ENCODE measurements around the gene HSPA14. TPM values are rescaled to one million over a fixed set of nuclear protein-coding genes. Genes with fewer than 3 reads are reported as not detected.
A peak's percentile ranks its signal among the peaks of the same experiment; 100 is the strongest.

HSPA14 gene
- total and polyA plus RNA-seq, 10 of the 15 experiments (the other 5 are each of a cell fraction or from before 2014, with no cell fraction given), result 26.6 to 56.1 (median 34.3) TPM

DNA sequence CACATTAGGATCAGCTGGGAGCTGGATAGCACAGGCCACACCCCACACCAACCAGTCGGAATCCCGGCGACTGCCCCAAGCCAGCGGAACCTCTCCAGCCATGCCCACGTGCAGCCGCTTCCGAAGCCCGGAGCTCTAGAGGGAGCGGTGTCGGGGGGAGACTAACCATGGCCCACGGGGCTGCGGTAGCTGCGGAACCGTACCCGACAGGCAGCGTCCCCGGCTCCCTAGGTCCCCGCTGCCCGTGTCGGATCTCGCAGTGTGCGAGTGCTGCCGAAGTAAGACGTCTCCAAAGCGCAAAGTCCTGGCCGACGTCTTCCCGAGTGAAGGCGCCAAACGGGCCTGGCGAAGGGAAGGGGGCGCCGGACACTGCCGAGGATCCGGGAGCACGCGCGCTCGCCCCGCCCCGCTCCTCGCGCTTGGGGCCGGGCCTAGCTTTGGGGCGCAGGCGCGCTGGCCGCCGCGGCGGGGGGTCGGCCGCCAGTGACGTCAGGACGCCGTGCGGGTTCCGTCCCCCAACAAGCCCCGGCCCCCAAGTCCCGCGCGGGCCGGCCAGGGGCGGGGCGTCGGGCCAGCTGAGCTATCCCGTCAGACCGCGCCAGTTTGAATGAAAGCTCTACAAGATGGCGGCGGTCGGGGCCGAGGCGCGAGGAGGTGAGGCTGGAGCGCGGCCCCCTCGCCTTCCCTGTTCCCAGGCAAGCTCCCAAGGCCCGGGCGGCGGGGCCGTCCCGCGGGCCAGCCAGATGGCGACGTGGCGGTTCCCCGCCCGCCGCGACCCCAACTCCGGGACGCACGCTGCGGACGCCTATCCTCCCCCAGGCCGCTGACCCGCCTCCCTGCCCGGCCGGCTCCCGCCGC, 40.4 kb downstream of the HSPA14 start, which contains the start of gene SUV39H2 (continued):
- TF ChIP-seq, protein P1, sequence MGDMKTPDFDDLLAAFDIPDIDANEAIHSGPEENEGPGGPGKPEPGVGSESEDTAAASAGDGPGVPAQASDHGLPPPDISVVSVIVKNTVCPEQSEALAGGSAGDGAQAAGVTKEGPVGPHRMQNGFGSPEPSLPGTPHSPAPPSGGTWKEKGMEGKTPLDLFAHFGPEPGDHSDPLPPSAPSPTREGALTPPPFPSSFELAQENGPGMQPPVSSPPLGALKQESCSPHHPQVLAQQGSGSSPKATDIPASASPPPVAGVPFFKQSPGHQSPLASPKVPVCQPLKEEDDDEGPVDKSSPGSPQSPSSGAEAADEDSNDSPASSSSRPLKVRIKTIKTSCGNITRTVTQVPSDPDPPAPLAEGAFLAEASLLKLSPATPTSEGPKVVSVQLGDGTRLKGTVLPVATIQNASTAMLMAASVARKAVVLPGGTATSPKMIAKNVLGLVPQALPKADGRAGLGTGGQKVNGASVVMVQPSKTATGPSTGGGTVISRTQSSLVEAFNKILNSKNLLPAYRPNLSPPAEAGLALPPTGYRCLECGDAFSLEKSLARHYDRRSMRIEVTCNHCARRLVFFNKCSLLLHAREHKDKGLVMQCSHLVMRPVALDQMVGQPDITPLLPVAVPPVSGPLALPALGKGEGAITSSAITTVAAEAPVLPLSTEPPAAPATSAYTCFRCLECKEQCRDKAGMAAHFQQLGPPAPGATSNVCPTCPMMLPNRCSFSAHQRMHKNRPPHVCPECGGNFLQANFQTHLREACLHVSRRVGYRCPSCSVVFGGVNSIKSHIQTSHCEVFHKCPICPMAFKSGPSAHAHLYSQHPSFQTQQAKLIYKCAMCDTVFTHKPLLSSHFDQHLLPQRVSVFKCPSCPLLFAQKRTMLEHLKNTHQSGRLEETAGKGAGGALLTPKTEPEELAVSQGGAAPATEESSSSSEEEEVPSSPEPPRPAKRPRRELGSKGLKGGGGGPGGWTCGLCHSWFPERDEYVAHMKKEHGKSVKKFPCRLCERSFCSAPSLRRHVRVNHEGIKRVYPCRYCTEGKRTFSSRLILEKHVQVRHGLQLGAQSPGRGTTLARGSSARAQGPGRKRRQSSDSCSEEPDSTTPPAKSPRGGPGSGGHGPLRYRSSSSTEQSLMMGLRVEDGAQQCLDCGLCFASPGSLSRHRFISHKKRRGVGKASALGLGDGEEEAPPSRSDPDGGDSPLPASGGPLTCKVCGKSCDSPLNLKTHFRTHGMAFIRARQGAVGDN (IDR thresholded peaks at IDR 0.05), result peak; percentile 58; the same call in 1 of the 2 replicates
- TF ChIP-seq YY1 (IDR thresholded peaks at IDR 0.05; ENCODE audit: low read depth, low read length) (peak; percentile 97), BMI1 (IDR thresholded peaks at IDR 0.05; ENCODE audit: borderline replicate concordance) (no peak), WRNIP1 (IDR thresholded peaks at IDR 0.05; ENCODE audit: borderline replicate concordance, low read depth, low read length) (no peak), KDM1A (IDR thresholded peaks at IDR 0.05; ENCODE audit: borderline replicate concordance) (no peak), TAF1 (IDR thresholded peaks at IDR 0.05; ENCODE audit: borderline replicate concordance, low read depth, low read length) (peak; percentile 88), TARDBP (IDR thresholded peaks at IDR 0.05; ENCODE audit: borderline replicate concordance) (0 out of 2 replicates have a peak, but pooled peaks have one; percentile 35), ESRRA (IDR thresholded peaks at IDR 0.05; ENCODE audit: low read length) (no peak)
- TF ChIP-seq, protein P2, sequence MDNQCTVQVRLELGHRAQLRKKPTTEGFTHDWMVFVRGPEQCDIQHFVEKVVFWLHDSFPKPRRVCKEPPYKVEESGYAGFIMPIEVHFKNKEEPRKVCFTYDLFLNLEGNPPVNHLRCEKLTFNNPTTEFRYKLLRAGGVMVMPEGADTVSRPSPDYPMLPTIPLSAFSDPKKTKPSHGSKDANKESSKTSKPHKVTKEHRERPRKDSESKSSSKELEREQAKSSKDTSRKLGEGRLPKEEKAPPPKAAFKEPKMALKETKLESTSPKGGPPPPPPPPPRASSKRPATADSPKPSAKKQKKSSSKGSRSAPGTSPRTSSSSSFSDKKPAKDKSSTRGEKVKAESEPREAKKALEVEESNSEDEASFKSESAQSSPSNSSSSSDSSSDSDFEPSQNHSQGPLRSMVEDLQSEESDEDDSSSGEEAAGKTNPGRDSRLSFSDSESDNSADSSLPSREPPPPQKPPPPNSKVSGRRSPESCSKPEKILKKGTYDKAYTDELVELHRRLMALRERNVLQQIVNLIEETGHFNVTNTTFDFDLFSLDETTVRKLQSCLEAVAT (IDR thresholded peaks at IDR 0.05), result no peak
- TF ChIP-seq, protein P3, sequence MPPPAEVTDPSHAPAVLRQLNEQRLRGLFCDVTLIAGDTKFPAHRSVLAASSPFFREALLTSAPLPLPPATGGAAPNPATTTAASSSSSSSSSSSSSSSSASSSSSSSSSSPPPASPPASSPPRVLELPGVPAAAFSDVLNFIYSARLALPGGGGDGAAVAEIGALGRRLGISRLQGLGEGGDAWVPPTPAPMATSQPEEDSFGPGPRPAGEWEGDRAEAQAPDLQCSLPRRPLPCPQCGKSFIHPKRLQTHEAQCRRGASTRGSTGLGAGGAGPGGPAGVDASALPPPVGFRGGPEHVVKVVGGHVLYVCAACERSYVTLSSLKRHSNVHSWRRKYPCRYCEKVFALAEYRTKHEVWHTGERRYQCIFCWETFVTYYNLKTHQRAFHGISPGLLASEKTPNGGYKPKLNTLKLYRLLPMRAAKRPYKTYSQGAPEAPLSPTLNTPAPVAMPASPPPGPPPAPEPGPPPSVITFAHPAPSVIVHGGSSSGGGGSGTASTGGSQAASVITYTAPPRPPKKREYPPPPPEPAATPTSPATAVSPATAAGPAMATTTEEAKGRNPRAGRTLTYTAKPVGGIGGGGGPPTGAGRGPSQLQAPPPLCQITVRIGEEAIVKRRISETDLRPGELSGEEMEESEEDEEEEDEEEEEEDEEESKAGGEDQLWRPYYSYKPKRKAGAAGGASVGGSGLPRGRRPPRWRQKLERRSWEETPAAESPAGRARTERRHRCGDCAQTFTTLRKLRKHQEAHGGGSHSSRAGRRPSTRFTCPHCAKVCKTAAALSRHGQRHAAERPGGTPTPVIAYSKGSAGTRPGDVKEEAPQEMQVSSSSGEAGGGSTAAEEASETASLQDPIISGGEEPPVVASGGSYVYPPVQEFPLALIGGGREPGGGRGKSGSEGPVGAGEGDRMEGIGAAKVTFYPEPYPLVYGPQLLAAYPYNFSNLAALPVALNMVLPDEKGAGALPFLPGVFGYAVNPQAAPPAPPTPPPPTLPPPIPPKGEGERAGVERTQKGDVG (CRISPR knock-in tag; IDR thresholded peaks at IDR 0.05), result no peak

Data from GM12878 (cell line).